GM12878 (cell line): Measurements from ENCODE around the gene PDE9A. TPM values are rescaled to one million over a fixed set of nuclear protein-coding genes. Genes with fewer than 3 reads are reported as not detected.

Experiments used
- ATAC-seq: fragments of 200-7000 bp; cut with Tn5 transposase; 3 replicates; pipeline ENCODE4 v1.9.1; 2020; ENCODE audit warnings: mild to moderate bottlenecking, moderate library complexity
- BruUV-seq: library from RNA; stranded (reverse); fragments of 400-500 nt; replicated peaks from 2 replicates; lab custom pipeline; 2021; lab: Mats Ljungman, UMichigan
- CTCF ChIA-PET: fragments of 300-600 bp; sonication (Branson Sonifier 250); formaldehyde crosslinking; extraction: SDS; loops from one replicate; lab custom pipeline; 2021; ENCODE audit warnings: inconsistent platforms; lab: Yijun Ruan, JAX
- POLR2A ChIA-PET: fragments of 350-600 bp; formaldehyde crosslinking; extraction: SDS; loops from one replicate; lab custom pipeline; 2021; ENCODE audit warnings: inconsistent platforms; lab: Charles Lee
- RAD21 ChIA-PET: fragments of 300-600 bp; sonication (Branson Sonifier 250); formaldehyde crosslinking; loops from one replicate; lab custom pipeline; 2023; ENCODE audit warnings: antibody characterized with exemption; ENCODE audit not compliant: unreplicated experiment; lab: Charles Lee
- SMC1A ChIA-PET: fragments of 300-600 bp; sonication (Branson Sonifier 250); formaldehyde crosslinking; loops from one replicate; lab custom pipeline; 2023; ENCODE audit not compliant: unreplicated experiment, uncharacterized antibody; lab: Charles Lee
- DNase-seq: peaks from one replicate; pipeline ENCODE4 v3.0.0-alpha.2; 2011; ENCODE audit warnings: low read depth, low spot score
- FAIRE-seq: peaks from 3 replicates; lab custom pipeline; 2011; peaks lifted over from hg19 to GRCh38; lab: Jason Lieb, UNC
- H2AFZ ChIP-seq: 2 replicates; pipeline ENCODE4 v1.6.0; 2011; ENCODE audit warnings: low read depth, low read length, control low read depth; ENCODE audit not compliant: control insufficient read depth
- H3K27ac ChIP-seq: 2 replicates; pipeline ENCODE4 v1.5.1; 2011; ENCODE audit warnings: control low read depth; ENCODE audit not compliant: control insufficient read depth, insufficient read depth
- H3K27me3 ChIP-seq, 2 experiments: replicated peaks in 1 of 2; 2 replicates each; pipeline versions ENCODE4 v1.6.0 to v1.6.1; 2011; ENCODE audit warnings: low read length in 1 of 2; ENCODE audit not compliant: control insufficient read depth in 2 of 2, insufficient read depth in 2 of 2
- H3K36me3 ChIP-seq, 2 experiments: 2 replicates each; pipeline ENCODE4 v1.5.1; 2011; ENCODE audit warnings: low read length in 1 of 2; ENCODE audit not compliant: control insufficient read depth in 2 of 2, insufficient read depth in 2 of 2
- H3K4me1 ChIP-seq: 2 replicates; pipeline ENCODE4 v1.6.1; 2011; ENCODE audit warnings: mild to moderate bottlenecking, low read length, moderate library complexity, mixed read lengths; ENCODE audit not compliant: control insufficient read depth, insufficient read depth
- H3K4me2 ChIP-seq: 2 replicates; pipeline ENCODE4 v1.6.0; 2011; ENCODE audit warnings: control low read depth; ENCODE audit not compliant: control insufficient read depth, insufficient read depth
- H3K4me3 ChIP-seq: fragments of 200-600 bp; sonication (generic); 2 replicates; pipeline ENCODE4 v1.5.1; 2016
- H3K79me2 ChIP-seq: 2 replicates; pipeline ENCODE4 v1.6.0; 2011; ENCODE audit warnings: low read length; ENCODE audit not compliant: control insufficient read depth, insufficient read depth
- H3K9ac ChIP-seq: 2 replicates; pipeline ENCODE4 v1.8.0; 2011; ENCODE audit warnings: low read length, control low read depth, mixed read lengths; ENCODE audit not compliant: control insufficient read depth, insufficient read depth
- H3K9me3 ChIP-seq: replicated peaks from 3 replicates; pipeline ENCODE4 v1.5.1; 2011; ENCODE audit warnings: mild to moderate bottlenecking, low read length; ENCODE audit not compliant: control insufficient read depth, insufficient read depth
- H4K20me1 ChIP-seq: 2 replicates; pipeline ENCODE4 v1.6.0; 2011; ENCODE audit not compliant: control insufficient read depth, insufficient read depth
- ATF7 ChIP-seq: fragments of 450-650 bp; IDR thresholded peaks from 2 replicates; pipeline ENCODE4 v1.6.1; 2016; ENCODE audit warnings: low read depth, mild to moderate bottlenecking
- BACH1 ChIP-seq: fragments of 450-650 bp; IDR thresholded peaks from 2 replicates; pipeline ENCODE4 v1.6.1; 2017; ENCODE audit warnings: mild to moderate bottlenecking, borderline replicate concordance
- CHD1 ChIP-seq: IDR thresholded peaks from 2 replicates; pipeline ENCODE4 v1.6.1; 2012; ENCODE audit warnings: low read depth, low read length, improper control_type of control experiment
- ESRRA ChIP-seq: IDR thresholded peaks from 2 replicates; pipeline ENCODE4 v1.6.1; 2012; ENCODE audit warnings: mild to moderate bottlenecking, low read length, improper control_type of control experiment
- FOS ChIP-seq: IDR thresholded peaks from 3 replicates; pipeline ENCODE4 v1.6.1; 2011; ENCODE audit warnings: borderline replicate concordance; ENCODE audit not compliant: insufficient read length; ENCODE audit errors: extremely low read depth
- GATAD2B ChIP-seq: fragments of 450-650 bp; conservative IDR thresholded peaks from 2 replicates; pipeline ENCODE4 v1.6.1; 2017; ENCODE audit warnings: low read depth, mild to moderate bottlenecking, moderate library complexity
- HDAC6 ChIP-seq: fragments of 200-600 bp; sonication (generic); IDR thresholded peaks from one replicate; pipeline ENCODE4 v1.8.0; 2017; ENCODE audit warnings: antibody characterized with exemption; ENCODE audit not compliant: unreplicated experiment
- IRF4 ChIP-seq: IDR thresholded peaks from 2 replicates; pipeline ENCODE4 v1.6.1; 2011; ENCODE audit warnings: low read depth, low read length
- KAT2A ChIP-seq: conservative IDR thresholded peaks from 2 replicates; pipeline ENCODE4 v1.6.1; 2011; ENCODE audit warnings: low read depth, low read length; ENCODE audit not compliant: control insufficient read depth
- MEF2B ChIP-seq: fragments of 450-650 bp; IDR thresholded peaks from 2 replicates; pipeline ENCODE4 v1.6.1; 2018; ENCODE audit warnings: mild to moderate bottlenecking, moderate library complexity; ENCODE audit not compliant: partially characterized antibody, poor library complexity, severe bottlenecking
- NBN ChIP-seq: fragments of 450-650 bp; IDR thresholded peaks from 2 replicates; pipeline ENCODE4 v1.6.1; 2016
- NFIC ChIP-seq: IDR thresholded peaks from 2 replicates; pipeline ENCODE4 v1.6.1; 2012; ENCODE audit warnings: low read depth, mild to moderate bottlenecking, inconsistent platforms, low read length, moderate library complexity
- PAX5 ChIP-seq: IDR thresholded peaks from 2 replicates; pipeline ENCODE4 v1.6.1; 2011; ENCODE audit warnings: low read depth, low read length, borderline replicate concordance
- POLR2AphosphoS5 ChIP-seq: IDR thresholded peaks from 2 replicates; pipeline ENCODE4 v1.6.1; 2011; ENCODE audit warnings: mild to moderate bottlenecking, low read length, inconsistent platforms
- RCOR1 ChIP-seq: conservative IDR thresholded peaks from 2 replicates; pipeline ENCODE4 v1.6.1; 2012; ENCODE audit warnings: low read depth, low read length, improper control_type of control experiment
- SMAD1 ChIP-seq: fragments of 450-650 bp; IDR thresholded peaks from 2 replicates; pipeline ENCODE4 v1.6.1; 2018; ENCODE audit warnings: mild to moderate bottlenecking, low read depth; ENCODE audit not compliant: partially characterized antibody
- WGBS: methylation state at CpG from one replicate; pipeline ENCODE4 v1.1.6; 2016; ENCODE audit warnings: low lambda C conversion rate; ENCODE audit not compliant: insufficient replicate concordance, insufficient coverage; ENCODE audit errors: missing lambda C conversion rate; 5-methylcytosine and 5-hydroxymethylcytosine counted together
- in situ Hi-C: fragments of 300-500 bp; cut with MboI; formaldehyde crosslinking; loops from 9 replicates; pipeline ENCODE4 v1.14.3; 2018; ENCODE audit warnings: mixed read lengths
- intact Hi-C: fragments of 100-400 bp; cut with micrococcal nuclease; formaldehyde crosslinking; loops from one replicate; pipeline ENCODE4 v1.14.2; 2022; ENCODE audit not compliant: unreplicated experiment
- polyA plus RNA-seq, 11 experiments: library from polyadenylated mRNA; depleted of rRNA in 4 of 11; unstranded in 6 of 11; stranded (reverse) in 5 of 11; fragments of >200 nt; fragmentation: Nextera tagmentation in 4 of 11; fragmentation: Illumina TruSeq in 1 of 11; extraction: Ambion mirVana in 4 of 11; extraction: Trizol in 1 of 11; gene quantifications; 1 replicate in 1 of 11; 2 replicates in 10 of 11; pipeline versions ENCODE4 v1.2.1 to v1.2.3, GENCODE V29; 2011 to 2016; ENCODE audit warnings: inconsistent platforms in 2 of 11, missing spikeins in 2 of 11, low read depth in 1 of 11
- total RNA-seq, 4 experiments: library from RNA; depleted of rRNA in 3 of 4; stranded (reverse); fragments of >200 nt in 3 of 4; fragmentation: Illumina TruSeq in 1 of 4; extraction: Trizol in 1 of 4; gene quantifications; 2 replicates each; pipeline versions ENCODE4 v1.2.1 to v1.2.3, GENCODE V29; 2013 to 2021
- TF ChIP-seq, protein P1 (sequence below): IDR thresholded peaks from 2 replicates; pipeline ENCODE4 v1.6.1; 2011; ENCODE audit warnings: borderline replicate concordance, low read depth, mild to moderate bottlenecking, moderate library complexity, mixed read lengths, low read length; ENCODE audit not compliant: insufficient read depth; ENCODE audit errors: extremely low read length

The PDE9A gene
- total and polyA plus RNA-seq, 10 of the 15 experiments (the other 5 are each of a cell fraction or from before 2014, with no cell fraction given) = 0.08 to 0.45 (median 0.20) TPM; not detected in 1

- TF ChIP-seq, protein P1, sequence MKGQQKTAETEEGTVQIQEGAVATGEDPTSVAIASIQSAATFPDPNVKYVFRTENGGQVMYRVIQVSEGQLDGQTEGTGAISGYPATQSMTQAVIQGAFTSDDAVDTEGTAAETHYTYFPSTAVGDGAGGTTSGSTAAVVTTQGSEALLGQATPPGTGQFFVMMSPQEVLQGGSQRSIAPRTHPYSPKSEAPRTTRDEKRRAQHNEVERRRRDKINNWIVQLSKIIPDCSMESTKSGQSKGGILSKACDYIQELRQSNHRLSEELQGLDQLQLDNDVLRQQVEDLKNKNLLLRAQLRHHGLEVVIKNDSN = no peak
- TF ChIP-seq KAT2A (no peak), NBN (no peak), SMAD1 (no peak), GATAD2B (no peak), HDAC6 (no peak), CHD1 (no peak), FOS (no peak), PAX5 (no peak)
These were observed 137.2 kb downstream of the PDE9A start (continued) for GRCh38 chr21:42790520-42791065.

GRCh38 chr21:42793774-42794173 is 140.4 kb downstream of the PDE9A start:
- ChIA-PET POLR2A (no interaction called here), CTCF (no interaction called here), SMC1A (no interaction called here), RAD21 (no interaction called here)
- DNase-seq = no peak
- no peaks in the 10 kb centered on the region for H4K20me1 ChIP-seq
- H3K4me1 ChIP-seq = no peaks in the 10 kb centered on the region
- no peak overlapping the region for H3K4me2 ChIP-seq
- no peak overlapping the region for H2AFZ ChIP-seq
- H3K9ac ChIP-seq = no peak overlapping the region
- in situ Hi-C loops (no loop called here), intact Hi-C loops (no loop called here)
- H3K36me3 ChIP-seq = no peaks in the 10 kb centered on the region
- no TSS peak for BruUV-seq
- H3K27ac ChIP-seq = no peak overlapping the region
- no peaks in the 10 kb centered on the region for H3K27me3 ChIP-seq
- ATAC-seq = no peak
- FAIRE-seq = no peak
- 49% methylated on average over 7 of the region's 7 CpGs for whole genome bisulfite sequencing
- H3K9me3 ChIP-seq = no peaks in the 10 kb centered on the region
- H3K4me3 ChIP-seq = no peak overlapping the region
- TF ChIP-seq ESRRA (no peak), NFIC (no peak), POLR2AphosphoS5 (no peak), IRF4 (no peak), ATF7 (no peak), BACH1 (no peak), MEF2B (no peak), RCOR1 (no peak), FOS (no peak)
- H3K79me2 ChIP-seq = no peaks in the 10 kb centered on the region
